ENCODE measurements around the gene JMJD4. TPM values are rescaled to one million over a fixed set of nuclear protein-coding genes. Genes with fewer than 3 reads are reported as not detected.

JMJD4 gene
- total and polyA plus RNA-seq, 2 experiments from 2014 or later, result 11.5 to 17.7 TPM

DNA sequence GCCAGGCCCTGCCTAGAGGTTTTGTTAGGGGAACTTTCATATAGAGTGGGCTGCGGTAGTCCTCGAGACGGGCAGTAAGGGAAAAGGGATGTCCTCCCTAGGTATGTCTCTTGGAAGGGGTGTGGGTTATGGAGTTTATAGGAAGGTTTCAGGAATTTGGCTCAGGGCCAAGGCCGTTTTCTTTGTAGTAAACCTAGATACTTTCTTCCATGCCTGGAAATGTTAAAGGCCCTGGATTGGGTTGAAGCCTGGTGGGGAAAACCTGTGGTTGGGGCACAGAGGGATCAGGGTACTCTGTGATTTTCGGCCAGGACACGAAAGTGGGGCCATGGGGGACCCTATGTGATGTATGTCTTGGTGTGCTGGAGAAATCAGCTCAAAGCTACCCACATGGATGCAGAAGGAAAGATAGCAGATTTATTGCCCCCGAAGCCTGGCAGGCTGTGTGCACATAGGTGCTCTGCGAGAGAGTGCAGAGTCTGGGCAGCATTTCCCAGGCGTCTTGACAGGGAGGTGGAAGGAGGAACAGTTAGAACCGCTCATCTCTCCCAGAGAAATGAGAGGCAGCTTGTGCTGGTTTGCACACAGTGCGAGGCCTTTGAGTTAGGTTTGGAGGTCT is 1.8 kb upstream of the JMJD4 start:
- Histone ChIP-seq H3K27ac (ENCODE audit: low read depth) (no peak overlapping the region), H3K79me2 (replicated peaks; ENCODE audit: insufficient read depth) (peaks cover 75% of the 10 kb centered on the region), H3K27me3 (ENCODE audit: insufficient read depth) (no peaks in the 10 kb centered on the region), H3K36me3 (ENCODE audit: insufficient read depth) (no peaks in the 10 kb centered on the region), H3K4me2 (0 out of 2 replicates have a peak overlapping the region, but pooled peaks have one; percentile 84), H2AFZ (no peak overlapping the region), H3K9me2 (ENCODE audit: insufficient read depth) (no peaks in the 10 kb centered on the region), H3F3A (replicated peaks; ENCODE audit: low read depth) (no peaks in the 10 kb centered on the region), H3K4me3 (no peak overlapping the region), H4K20me1 (replicated peaks; ENCODE audit: insufficient read depth) (peaks cover 7% of the 10 kb centered on the region; the same call in 1 of the 2 replicates), H3K4me1 (ENCODE audit: insufficient read depth) (peaks cover 3% of the 10 kb centered on the region; the same call in 1 of the 2 replicates)
- Mint-ChIP-seq H3K27ac (no peak overlapping the region), H3K4me1 (peaks cover 20% of the 10 kb centered on the region; the same call in 2 of the 3 replicates), H3K36me3 (ENCODE audit: low read depth) (peaks cover 21% of the 10 kb centered on the region), H3K27me3 (ENCODE audit: insufficient read depth, low read depth, poor library complexity) (peaks cover 15% of the 10 kb centered on the region), H3K4me3 (peak overlapping the region; percentile 51; the same call in 2 of the 3 replicates), H3K9me3 (no peaks in the 10 kb centered on the region; the same call in 2 of the 3 replicates)
- TF ChIP-seq, protein P1, sequence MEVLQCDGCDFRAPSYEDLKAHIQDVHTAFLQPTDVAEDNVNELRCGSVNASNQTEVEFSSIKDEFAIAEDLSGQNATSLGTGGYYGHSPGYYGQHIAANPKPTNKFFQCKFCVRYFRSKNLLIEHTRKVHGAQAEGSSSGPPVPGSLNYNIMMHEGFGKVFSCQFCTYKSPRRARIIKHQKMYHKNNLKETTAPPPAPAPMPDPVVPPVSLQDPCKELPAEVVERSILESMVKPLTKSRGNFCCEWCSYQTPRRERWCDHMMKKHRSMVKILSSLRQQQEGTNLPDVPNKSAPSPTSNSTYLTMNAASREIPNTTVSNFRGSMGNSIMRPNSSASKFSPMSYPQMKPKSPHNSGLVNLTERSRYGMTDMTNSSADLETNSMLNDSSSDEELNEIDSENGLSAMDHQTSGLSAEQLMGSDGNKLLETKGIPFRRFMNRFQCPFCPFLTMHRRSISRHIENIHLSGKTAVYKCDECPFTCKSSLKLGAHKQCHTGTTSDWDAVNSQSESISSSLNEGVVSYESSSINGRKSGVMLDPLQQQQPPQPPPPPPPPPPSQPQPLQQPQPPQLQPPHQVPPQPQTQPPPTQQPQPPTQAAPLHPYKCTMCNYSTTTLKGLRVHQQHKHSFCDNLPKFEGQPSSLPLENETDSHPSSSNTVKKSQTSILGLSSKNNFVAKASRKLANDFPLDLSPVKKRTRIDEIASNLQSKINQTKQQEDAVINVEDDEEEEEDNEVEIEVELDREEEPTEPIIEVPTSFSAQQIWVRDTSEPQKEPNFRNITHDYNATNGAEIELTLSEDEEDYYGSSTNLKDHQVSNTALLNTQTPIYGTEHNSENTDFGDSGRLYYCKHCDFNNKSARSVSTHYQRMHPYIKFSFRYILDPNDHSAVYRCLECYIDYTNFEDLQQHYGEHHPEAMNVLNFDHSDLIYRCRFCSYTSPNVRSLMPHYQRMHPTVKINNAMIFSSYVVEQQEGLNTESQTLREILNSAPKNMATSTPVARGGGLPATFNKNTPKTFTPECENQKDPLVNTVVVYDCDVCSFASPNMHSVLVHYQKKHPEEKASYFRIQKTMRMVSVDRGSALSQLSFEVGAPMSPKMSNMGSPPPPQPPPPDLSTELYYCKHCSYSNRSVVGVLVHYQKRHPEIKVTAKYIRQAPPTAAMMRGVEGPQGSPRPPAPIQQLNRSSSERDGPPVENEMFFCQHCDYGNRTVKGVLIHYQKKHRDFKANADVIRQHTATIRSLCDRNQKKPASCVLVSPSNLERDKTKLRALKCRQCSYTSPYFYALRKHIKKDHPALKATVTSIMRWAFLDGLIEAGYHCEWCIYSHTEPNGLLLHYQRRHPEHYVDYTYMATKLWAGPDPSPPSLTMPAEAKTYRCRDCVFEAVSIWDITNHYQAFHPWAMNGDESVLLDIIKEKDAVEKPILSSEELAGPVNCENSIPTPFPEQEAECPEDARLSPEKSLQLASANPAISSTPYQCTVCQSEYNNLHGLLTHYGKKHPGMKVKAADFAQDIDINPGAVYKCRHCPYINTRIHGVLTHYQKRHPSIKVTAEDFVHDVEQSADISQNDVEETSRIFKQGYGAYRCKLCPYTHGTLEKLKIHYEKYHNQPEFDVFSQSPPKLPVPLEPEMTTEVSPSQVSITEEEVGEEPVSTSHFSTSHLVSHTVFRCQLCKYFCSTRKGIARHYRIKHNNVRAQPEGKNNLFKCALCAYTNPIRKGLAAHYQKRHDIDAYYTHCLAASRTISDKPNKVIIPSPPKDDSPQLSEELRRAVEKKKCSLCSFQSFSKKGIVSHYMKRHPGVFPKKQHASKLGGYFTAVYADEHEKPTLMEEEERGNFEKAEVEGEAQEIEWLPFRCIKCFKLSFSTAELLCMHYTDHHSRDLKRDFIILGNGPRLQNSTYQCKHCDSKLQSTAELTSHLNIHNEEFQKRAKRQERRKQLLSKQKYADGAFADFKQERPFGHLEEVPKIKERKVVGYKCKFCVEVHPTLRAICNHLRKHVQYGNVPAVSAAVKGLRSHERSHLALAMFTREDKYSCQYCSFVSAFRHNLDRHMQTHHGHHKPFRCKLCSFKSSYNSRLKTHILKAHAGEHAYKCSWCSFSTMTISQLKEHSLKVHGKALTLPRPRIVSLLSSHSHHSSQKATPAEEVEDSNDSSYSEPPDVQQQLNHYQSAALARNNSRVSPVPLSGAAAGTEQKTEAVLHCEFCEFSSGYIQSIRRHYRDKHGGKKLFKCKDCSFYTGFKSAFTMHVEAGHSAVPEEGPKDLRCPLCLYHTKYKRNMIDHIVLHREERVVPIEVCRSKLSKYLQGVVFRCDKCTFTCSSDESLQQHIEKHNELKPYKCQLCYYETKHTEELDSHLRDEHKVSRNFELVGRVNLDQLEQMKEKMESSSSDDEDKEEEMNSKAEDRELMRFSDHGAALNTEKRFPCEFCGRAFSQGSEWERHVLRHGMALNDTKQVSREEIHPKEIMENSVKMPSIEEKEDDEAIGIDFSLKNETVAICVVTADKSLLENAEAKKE (CRISPR knock-in tag; IDR thresholded peaks at IDR 0.05), result no peak
- TF ChIP-seq, protein P2, sequence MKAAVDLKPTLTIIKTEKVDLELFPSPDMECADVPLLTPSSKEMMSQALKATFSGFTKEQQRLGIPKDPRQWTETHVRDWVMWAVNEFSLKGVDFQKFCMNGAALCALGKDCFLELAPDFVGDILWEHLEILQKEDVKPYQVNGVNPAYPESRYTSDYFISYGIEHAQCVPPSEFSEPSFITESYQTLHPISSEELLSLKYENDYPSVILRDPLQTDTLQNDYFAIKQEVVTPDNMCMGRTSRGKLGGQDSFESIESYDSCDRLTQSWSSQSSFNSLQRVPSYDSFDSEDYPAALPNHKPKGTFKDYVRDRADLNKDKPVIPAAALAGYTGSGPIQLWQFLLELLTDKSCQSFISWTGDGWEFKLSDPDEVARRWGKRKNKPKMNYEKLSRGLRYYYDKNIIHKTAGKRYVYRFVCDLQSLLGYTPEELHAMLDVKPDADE (IDR thresholded peaks at IDR 0.05), result no peak
- no peak for TF ChIP-seq EZH2 (IDR thresholded peaks at IDR 0.05; ENCODE audit: low read depth, unreplicated experiment)
- DNase-seq (ENCODE audit: low spot score) (no peak), ATAC-seq (no peak)

Measured in GM23338 (cell line).